Small intestine (tissue), 16 donors: ENCODE results near the gene PLCH2. TPM values are rescaled to one million over a fixed set of nuclear protein-coding genes. Genes with fewer than 3 reads are reported as not detected.

Experiments
- DNase-seq, 2 donors: peaks; one replicate each; pipeline versions ENCODE4 v3.0.0 to v3.0.0-alpha.2; 2013
- FAIRE-seq: peaks from 2 replicates; lab custom pipeline; 2012; peaks lifted over from hg19 to GRCh38; lab: Jason Lieb, UNC
- H3K27ac ChIP-seq, 3 donors: one replicate each; pipeline ENCODE4 v1.5.1; 2013; ENCODE audit warnings: low read length in 2 of 3, mild to moderate bottlenecking in 2 of 3, control low read depth in 1 of 3, inconsistent platforms in 1 of 3, low read depth in 1 of 3, moderate library complexity in 1 of 3
- H3K27me3 ChIP-seq, 3 donors: one replicate each; pipeline ENCODE4 v1.6.1; 2013; ENCODE audit warnings: low read length in 3 of 3, inconsistent platforms in 1 of 3; ENCODE audit not compliant: control insufficient read depth in 3 of 3, insufficient read depth in 3 of 3
- H3K36me3 ChIP-seq, 3 donors: one replicate each; pipeline ENCODE4 v1.6.1; 2013; ENCODE audit warnings: low read length in 3 of 3, inconsistent platforms in 1 of 3, low read depth in 1 of 3, mild to moderate bottlenecking in 1 of 3, moderate library complexity in 1 of 3; ENCODE audit not compliant: control insufficient read depth in 3 of 3, insufficient read depth in 2 of 3
- H3K4me1 ChIP-seq, 3 donors: one replicate each; pipeline ENCODE4 v1.6.1; 2013; ENCODE audit warnings: low read length in 2 of 3, inconsistent platforms in 1 of 3, low read depth in 1 of 3, mild to moderate bottlenecking in 1 of 3, moderate library complexity in 1 of 3; ENCODE audit not compliant: control insufficient read depth in 3 of 3, insufficient read depth in 2 of 3
- H3K4me3 ChIP-seq, 3 donors: one replicate each; pipeline ENCODE4 v1.5.1; 2013; ENCODE audit warnings: low read length in 3 of 3, control low read depth in 1 of 3, inconsistent platforms in 1 of 3, low read depth in 1 of 3, mild to moderate bottlenecking in 1 of 3, moderate library complexity in 1 of 3
- H3K9me3 ChIP-seq, 2 donors: one replicate each; pipeline ENCODE4 v1.6.1; 2013; ENCODE audit warnings: low read depth in 1 of 2, low read length in 1 of 2; ENCODE audit not compliant: control insufficient read depth in 2 of 2, insufficient read depth in 1 of 2
- WGBS, 3 donors: extraction: QIAGEN DNeasy Blood & Tissue Kit; methylation state at CpG; one replicate each; pipeline ENCODE4 v1.1.7; 2013; 5-methylcytosine and 5-hydroxymethylcytosine counted together
- long read RNA-seq, 10 donors: transcript quantifications; one replicate each; lab custom pipeline, GENCODE V29; 2026
- polyA plus RNA-seq, 4 donors: library from polyadenylated mRNA; stranded (reverse) in 3 of 4; unstranded in 1 of 4; fragments of 200-250 nt in 3 of 4; fragments of 120-200 nt in 1 of 4; gene quantifications; one replicate each; pipeline versions ENCODE4 v1.2.1 to v1.2.3, GENCODE V29; 2013
- donor health status: healthy with polysubstance abuse.
- donor health status: control.
- donor health status: control.
- donor health status: Bipolar disorder and iron deficiency.
- donor health status: healthy.

The PLCH2 gene, protein sequence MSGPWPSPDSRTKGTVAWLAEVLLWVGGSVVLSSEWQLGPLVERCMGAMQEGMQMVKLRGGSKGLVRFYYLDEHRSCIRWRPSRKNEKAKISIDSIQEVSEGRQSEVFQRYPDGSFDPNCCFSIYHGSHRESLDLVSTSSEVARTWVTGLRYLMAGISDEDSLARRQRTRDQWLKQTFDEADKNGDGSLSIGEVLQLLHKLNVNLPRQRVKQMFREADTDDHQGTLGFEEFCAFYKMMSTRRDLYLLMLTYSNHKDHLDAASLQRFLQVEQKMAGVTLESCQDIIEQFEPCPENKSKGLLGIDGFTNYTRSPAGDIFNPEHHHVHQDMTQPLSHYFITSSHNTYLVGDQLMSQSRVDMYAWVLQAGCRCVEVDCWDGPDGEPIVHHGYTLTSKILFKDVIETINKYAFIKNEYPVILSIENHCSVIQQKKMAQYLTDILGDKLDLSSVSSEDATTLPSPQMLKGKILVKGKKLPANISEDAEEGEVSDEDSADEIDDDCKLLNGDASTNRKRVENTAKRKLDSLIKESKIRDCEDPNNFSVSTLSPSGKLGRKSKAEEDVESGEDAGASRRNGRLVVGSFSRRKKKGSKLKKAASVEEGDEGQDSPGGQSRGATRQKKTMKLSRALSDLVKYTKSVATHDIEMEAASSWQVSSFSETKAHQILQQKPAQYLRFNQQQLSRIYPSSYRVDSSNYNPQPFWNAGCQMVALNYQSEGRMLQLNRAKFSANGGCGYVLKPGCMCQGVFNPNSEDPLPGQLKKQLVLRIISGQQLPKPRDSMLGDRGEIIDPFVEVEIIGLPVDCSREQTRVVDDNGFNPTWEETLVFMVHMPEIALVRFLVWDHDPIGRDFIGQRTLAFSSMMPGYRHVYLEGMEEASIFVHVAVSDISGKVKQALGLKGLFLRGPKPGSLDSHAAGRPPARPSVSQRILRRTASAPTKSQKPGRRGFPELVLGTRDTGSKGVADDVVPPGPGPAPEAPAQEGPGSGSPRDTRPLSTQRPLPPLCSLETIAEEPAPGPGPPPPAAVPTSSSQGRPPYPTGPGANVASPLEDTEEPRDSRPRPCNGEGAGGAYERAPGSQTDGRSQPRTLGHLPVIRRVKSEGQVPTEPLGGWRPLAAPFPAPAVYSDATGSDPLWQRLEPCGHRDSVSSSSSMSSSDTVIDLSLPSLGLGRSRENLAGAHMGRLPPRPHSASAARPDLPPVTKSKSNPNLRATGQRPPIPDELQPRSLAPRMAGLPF (N-terminal part only)
- polyA plus RNA-seq: 1 to 10 TPM in 3 of 4 donors, under 1 TPM in 1; 0.22 to 7.1 (median 1.1) TPM
- long read RNA-seq, donor 1: 0 reads
- long read RNA-seq, donor 2: 0 reads
- long read RNA-seq, donor 3: 0 reads
- long read RNA-seq, donor 4: 0 reads
- long read RNA-seq, donor 5: 0 reads
- long read RNA-seq, donor 6: 0 reads
- long read RNA-seq, donor 7: 0 reads
- long read RNA-seq, donor 8: 0 reads
- long read RNA-seq, donor 9: 0 reads
- long read RNA-seq, donor 10: 0 reads

DNA sequence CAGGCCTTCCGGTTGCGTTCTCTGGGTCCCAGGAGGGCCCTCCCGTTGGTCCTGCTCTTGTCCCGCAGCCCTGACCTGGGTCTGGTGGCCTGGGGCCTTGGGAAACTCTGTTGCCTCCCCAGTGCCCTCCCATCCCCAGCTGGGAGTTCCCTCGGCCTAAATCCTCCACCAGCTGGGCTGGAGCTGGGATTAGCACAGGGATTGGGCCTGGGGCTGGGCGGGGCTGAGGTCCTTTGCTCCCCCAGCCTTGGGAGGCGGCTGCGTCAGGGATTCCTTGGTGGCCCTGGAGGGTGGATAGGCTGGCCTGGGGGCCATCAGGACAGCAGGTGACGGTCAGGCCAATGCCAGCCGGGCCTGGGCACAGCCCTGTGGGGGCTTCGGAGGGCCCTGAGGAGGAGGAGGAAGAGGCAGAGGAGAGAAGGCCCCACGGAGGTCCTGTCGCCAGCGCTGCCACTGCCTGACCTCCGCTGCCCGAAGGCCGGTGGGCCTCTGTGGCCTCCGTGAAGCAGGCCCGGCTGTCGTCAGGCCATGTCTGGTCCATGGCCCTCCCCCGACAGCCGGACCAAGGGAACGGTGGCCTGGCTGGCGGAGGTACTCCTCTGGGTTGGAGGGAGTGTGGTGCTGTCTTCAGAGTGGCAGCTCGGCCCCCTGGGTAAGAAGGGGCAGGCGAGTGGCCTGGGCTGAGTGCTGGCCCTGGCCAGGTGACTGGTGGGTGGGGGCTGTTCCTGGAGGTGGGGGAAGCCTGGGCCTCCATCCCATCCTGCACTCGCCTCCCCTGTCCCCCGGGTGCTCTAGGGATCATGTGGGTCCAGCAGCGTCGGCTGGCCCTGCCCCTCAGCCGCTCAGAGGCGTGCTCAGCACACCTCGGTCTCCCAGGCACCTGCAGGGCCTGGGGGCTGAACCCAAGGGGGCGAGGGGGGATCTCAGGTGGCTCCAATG lies at the start of gene PLCH2:
PLCH2 (plus strand) TSS at position 229 of the 939 bp plus-strand sequence; CDS start at position 529, 300 bp downstream.
- Histone ChIP-seq H3K9me3 (no peaks in the 10 kb centered on the region), H3K27me3 (peaks cover 0 to 2% (median 0%) of the 10 kb centered on the region in 3 donors), H3K36me3 (peaks cover 0 to 2% (median 0%) of the 10 kb centered on the region in 3 donors), H3K27ac (no peak within 1 kb of the TSS), H3K4me3 (no peak within 1 kb of the TSS), H3K4me1 (peaks cover 0 to 35% (median 4%) of the 10 kb centered on the region in 3 donors)
- WGBS, 3 donors: 84 to 88% (median 86%) methylated on average over 26 to 34 of the region's 34 CpGs
- DNase-seq: no peak
- FAIRE-seq: no peak

DNA sequence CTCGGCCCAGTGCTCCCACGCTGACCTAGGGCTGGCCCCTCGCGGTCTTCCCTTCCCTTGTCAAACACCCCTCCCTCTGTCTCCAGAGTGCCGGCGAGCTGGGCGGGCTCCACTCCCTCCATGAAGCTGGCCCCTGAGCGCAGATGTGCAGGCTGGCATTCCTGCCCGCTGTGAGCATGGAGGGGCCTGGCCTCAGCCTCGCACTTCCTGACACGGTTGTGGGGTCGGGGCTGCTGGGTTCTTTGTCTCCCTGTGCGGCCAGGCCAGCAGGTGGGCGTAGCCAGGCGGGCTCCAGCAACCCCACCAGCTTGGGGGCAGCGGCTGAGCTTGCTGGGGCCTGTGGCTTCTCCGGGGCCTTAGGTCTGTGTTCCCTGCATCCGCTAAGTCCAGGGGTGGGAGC lies 49.5 kb upstream of the PLCH2 start:
- H3K9me3 ChIP-seq: peaks cover 0 to 21% of the 10 kb centered on the region in 2 donors
- no peaks in the 10 kb centered on the region for H3K36me3 ChIP-seq
- H3K27ac ChIP-seq: no peak overlapping the region
- 67 to 75% (median 74%) methylated on average over 18 of the region's 18 CpGs for WGBS, 3 donors
- peaks cover 0 to 7% (median 3%) of the 10 kb centered on the region in 3 donors for H3K27me3 ChIP-seq
- peaks cover 0 to 18% (median 0%) of the 10 kb centered on the region in 3 donors for H3K4me1 ChIP-seq
- no peak overlapping the region for H3K4me3 ChIP-seq
- DNase-seq (no peak), FAIRE-seq (no peak)

DNA sequence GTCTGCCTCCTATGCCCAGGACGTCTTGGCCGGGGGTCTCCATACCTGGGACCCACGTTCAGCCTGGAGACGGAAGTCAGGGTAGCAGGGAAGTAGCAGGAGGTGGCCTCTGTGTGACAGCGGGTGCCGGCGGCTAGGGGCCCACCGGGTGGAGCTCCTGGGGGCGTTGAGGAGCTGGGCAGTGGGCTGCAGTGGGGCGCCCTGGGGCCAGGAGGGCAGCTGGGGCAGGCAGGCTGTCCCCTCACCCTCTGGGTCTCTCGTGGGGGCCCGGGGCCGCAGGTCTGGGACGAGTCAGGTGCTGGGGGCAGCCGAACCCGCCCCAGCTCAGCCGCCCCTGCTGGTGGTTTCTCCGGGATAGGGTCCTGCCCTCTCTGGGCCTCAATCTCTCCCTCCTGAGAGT lies 49.0 kb upstream of the PLCH2 start:
- peaks cover 0 to 23% (median 0%) of the 10 kb centered on the region in 3 donors for H3K4me1 ChIP-seq
- H3K27ac ChIP-seq: no peak overlapping the region
- peaks cover 0 to 7% (median 3%) of the 10 kb centered on the region in 3 donors for H3K27me3 ChIP-seq
- WGBS, 3 donors: 77 to 85% (median 80%) methylated on average over 17 to 18 of the region's 18 CpGs
- H3K4me3 ChIP-seq: no peak overlapping the region
- FAIRE-seq (no peak), DNase-seq (no peak)
- peaks cover 0 to 21% of the 10 kb centered on the region in 2 donors for H3K9me3 ChIP-seq
- no peaks in the 10 kb centered on the region for H3K36me3 ChIP-seq

DNA sequence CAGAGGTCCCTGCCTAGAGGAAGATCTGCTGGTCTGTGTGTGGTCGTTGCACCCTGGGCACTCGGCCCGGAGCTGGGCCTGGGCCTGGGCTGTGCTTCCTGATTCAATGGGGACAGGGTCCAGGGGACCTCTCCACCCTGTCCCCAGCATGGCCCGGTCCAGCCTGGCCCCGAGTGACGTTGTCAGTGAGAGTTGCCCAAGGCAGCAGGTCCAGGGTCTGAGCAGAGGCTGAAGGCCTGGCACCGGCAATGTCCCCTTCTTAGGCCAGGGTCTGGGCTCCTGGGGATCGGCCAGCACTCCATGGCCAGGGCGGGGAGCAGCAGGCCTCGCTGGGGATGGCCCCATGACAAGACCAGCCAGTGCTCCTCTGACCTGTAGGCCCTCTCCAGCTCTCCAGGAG lies 48.1 kb upstream of the PLCH2 start:
- no peak for DNase-seq
- H3K27ac ChIP-seq: no peak overlapping the region
- H3K36me3 ChIP-seq: no peaks in the 10 kb centered on the region
- H3K27me3 ChIP-seq: peaks cover 0 to 9% (median 7%) of the 10 kb centered on the region in 3 donors
- peaks cover 0 to 18% of the 10 kb centered on the region in 2 donors for H3K9me3 ChIP-seq
- no peak overlapping the region for H3K4me3 ChIP-seq
- FAIRE-seq: no peak
- WGBS, 3 donors: 57 to 80% (median 67%) methylated on average over 10 of the region's 10 CpGs
- peaks cover 0 to 33% (median 0%) of the 10 kb centered on the region in 3 donors for H3K4me1 ChIP-seq

DNA sequence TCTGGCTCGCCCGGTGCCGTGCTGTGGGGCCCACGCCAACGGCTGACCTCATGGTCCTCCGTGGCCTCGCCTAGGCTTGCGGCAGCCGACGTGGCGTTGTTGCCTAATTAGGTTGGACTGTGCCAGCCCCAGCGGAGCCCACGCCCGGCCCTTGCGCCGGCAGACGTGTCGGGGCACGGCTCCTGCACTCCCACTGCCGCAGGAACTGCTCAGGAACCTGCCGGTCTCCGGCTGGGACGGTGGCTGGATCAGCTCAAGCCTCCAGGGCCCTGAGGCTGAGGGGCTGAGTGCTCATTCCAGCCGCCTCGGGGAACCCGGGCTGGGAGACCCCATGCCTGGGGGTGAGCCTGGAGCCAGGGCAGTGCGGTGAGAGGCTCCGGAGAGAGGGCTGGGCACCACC lies 47.6 kb upstream of the PLCH2 start:
- no peak overlapping the region for H3K27ac ChIP-seq
- peaks cover 0 to 37% (median 0%) of the 10 kb centered on the region in 3 donors for H3K4me1 ChIP-seq
- peaks cover 0 to 13% of the 10 kb centered on the region in 2 donors for H3K9me3 ChIP-seq
- no peaks in the 10 kb centered on the region for H3K36me3 ChIP-seq
- H3K4me3 ChIP-seq: no peak overlapping the region
- DNase-seq (no peak), FAIRE-seq (no peak)
- H3K27me3 ChIP-seq: peaks cover 0 to 6% (median 3%) of the 10 kb centered on the region in 3 donors
- WGBS, 3 donors: 88 to 93% (median 93%) methylated on average over 25 to 28 of the region's 28 CpGs

DNA sequence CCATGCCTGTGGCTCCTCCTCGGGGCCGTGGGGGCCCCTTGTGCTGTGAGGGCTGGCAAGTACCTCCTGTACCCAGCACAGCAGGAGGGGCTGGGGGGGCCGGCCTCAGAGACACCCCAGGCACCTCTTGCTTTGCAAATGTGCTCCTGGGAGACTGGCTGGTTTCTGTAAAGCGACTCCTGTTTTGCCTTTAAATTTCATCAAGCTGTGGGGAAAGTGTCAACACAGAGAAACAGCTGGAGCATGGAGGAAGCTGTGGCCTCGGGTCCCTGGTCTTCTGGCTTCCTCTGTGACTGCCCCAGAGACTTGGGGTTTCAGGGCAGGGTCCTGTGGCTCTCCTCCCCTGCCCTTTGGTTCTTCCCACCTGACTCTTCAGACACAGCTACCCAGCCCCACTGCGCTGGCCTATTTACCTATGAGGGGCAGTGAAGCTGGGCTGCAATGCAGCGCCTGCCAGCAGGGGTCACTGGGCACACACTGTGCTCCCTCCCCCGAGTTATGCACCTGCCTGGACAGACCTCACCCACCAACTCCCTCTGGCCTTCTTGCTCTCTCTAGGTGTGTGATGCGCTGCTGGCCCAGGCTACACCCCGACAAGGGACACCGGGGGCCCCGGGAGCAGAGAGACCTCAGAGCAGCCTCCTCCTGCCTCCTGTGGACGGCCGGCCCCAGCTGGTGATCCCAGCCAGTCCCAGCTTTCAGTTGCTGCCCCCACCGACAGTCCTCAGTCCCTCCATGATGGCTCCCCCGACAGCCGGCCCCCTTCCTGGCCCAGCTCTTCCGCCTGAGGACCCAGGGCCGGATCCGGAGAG lies 46.1 kb upstream of the PLCH2 start:
- Histone ChIP-seq H3K36me3 (no peaks in the 10 kb centered on the region), H3K27me3 (peaks cover 0 to 11% (median 3%) of the 10 kb centered on the region in 3 donors), H3K4me1 (peaks cover 0 to 51% (median 0%) of the 10 kb centered on the region in 3 donors), H3K27ac (peak overlapping the region in 1 of 3 donors; percentile 77), H3K4me3 (no peak overlapping the region), H3K9me3 (peaks cover 0 to 11% of the 10 kb centered on the region in 2 donors)
- DNase-seq (no peak), FAIRE-seq (no peak)
- WGBS, 3 donors: 64 to 73% (median 66%) methylated on average over 20 of the region's 20 CpGs
